Omental fat pad (tissue), 4 donors: Measurements from ENCODE around the gene USP36. TPM values are rescaled to one million over a fixed set of nuclear protein-coding genes. Genes with fewer than 3 reads are reported as not detected.
"Not testable (repeated sequence)": the region's sequence is repeated elsewhere in the genome, so short reads cannot be mapped to it uniquely, and the experiment has no call there.

Experiments
- ATAC-seq: fragments of 150-250 bp; one replicate; pipeline ENCODE4 v1.9.1; 2016; ENCODE audit warnings: mild to moderate bottlenecking, moderate library complexity; ENCODE audit not compliant: low FRiP score
- DNase-seq: peaks from one replicate; pipeline ENCODE4 v3.0.0-alpha.2; 2019; ENCODE audit warnings: low spot score
- total RNA-seq, 4 donors: library from RNA; depleted of rRNA; stranded (reverse); fragments of >200 nt; gene quantifications; one replicate each; pipeline ENCODE4 v1.1.0, GENCODE V29; 2016
- TF ChIP-seq, protein P1 (sequence below), 3 donors: fragments of 450-650 bp; IDR thresholded peaks; one replicate each; pipeline ENCODE4 v1.5.1; 2016 to 2017; ENCODE audit warnings: antibody characterized with exemption in 3 of 3, mild to moderate bottlenecking in 3 of 3, moderate library complexity in 2 of 3

The USP36 gene
- total RNA-seq, 4 donors from 2014 or later = 32.5 to 162 (median 86.7) TPM

DNA sequence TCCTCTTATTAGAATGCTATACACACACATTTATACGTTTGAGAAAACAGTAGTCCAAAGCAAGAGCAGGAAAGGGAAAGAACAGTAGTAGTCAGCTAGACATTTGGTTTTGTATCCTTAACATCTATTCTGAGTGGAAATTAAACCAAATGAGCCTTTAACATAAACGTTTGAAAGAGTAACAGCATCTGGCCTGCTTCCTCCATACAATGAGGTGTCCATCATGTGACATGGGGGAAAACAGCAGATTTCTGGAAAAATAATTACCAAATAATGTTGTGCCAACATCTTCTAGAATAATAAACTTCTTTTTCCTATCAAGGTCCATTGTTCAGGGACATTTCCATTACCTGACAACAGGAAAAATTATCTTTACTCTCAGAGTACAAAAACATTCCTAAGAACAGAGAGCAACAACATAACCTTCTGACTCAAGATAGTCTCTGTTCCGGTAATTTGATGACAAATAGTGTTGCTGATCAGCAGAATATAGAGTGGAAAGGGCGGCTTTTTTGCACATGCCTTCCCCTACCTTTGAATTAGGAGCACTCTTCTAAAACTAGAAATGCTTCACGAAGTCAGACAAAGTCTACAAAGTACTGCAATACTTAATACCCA, 78.7 kb downstream of the USP36 start:
- ATAC-seq = no peak
- TF ChIP-seq, protein P1, sequence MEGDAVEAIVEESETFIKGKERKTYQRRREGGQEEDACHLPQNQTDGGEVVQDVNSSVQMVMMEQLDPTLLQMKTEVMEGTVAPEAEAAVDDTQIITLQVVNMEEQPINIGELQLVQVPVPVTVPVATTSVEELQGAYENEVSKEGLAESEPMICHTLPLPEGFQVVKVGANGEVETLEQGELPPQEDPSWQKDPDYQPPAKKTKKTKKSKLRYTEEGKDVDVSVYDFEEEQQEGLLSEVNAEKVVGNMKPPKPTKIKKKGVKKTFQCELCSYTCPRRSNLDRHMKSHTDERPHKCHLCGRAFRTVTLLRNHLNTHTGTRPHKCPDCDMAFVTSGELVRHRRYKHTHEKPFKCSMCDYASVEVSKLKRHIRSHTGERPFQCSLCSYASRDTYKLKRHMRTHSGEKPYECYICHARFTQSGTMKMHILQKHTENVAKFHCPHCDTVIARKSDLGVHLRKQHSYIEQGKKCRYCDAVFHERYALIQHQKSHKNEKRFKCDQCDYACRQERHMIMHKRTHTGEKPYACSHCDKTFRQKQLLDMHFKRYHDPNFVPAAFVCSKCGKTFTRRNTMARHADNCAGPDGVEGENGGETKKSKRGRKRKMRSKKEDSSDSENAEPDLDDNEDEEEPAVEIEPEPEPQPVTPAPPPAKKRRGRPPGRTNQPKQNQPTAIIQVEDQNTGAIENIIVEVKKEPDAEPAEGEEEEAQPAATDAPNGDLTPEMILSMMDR (IDR thresholded peaks at IDR 0.05) = no peak
- no peak for DNase-seq

DNA sequence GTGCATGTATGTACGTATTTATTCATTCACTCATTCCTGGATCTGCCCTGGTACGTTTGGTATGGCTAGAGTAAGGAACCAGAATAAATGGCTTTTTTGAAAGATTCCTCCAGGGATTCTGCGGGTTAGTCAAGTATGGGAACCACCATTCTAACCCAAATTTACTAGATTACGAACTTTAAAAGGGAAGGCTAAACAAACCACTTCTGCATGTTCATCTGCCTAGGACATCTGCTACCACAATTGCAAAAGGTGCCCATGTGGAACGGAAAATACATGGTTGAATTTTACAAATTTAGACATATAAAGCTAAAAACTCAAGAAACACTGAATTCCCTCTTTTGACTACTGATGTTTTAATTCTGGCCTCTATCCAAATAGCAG, 80.7 kb downstream of the USP36 start:
- DNase-seq (no peak), ATAC-seq (no peak)
- TF ChIP-seq, protein P1 (IDR thresholded peaks at IDR 0.05) = no peak

DNA sequence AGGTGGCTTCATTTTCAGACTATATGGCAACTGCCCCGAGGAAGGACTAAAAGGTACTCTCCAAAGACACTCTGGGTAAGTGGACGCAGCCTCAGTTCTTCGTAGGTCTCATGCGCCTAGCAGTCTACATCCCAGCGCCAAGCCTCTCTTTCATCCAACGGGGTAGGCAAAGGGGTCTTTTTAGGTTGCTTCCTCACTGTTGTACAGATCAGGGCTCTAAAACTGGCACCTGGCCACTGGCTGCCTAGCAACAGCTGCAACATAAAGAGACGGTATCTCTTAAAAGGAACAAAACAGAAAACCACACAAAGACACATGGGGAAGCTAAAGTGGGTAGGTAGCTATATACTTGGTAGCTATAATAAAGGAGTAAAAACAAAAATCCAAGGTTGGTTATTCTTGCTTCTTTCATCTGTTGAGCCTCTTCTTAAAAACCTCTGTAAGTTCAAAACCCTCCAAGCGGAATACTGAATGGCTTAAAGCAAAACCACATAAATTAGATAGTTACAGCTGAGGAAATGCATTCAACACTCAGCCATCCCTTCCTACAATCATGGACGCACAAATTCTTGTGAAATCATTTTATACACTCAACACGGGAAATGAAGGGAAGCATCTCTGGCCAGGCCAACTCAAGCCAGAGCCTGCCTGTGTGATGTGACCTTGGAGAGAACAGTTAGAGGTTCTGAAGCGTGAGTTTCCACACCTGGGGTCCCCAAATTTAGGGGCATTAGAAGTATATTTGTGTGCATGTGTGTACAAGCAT, 81.2 kb downstream of the USP36 start:
- TF ChIP-seq, protein P1 (IDR thresholded peaks at IDR 0.05) = no peak
- DNase-seq = no peak
- ATAC-seq = no peak

DNA sequence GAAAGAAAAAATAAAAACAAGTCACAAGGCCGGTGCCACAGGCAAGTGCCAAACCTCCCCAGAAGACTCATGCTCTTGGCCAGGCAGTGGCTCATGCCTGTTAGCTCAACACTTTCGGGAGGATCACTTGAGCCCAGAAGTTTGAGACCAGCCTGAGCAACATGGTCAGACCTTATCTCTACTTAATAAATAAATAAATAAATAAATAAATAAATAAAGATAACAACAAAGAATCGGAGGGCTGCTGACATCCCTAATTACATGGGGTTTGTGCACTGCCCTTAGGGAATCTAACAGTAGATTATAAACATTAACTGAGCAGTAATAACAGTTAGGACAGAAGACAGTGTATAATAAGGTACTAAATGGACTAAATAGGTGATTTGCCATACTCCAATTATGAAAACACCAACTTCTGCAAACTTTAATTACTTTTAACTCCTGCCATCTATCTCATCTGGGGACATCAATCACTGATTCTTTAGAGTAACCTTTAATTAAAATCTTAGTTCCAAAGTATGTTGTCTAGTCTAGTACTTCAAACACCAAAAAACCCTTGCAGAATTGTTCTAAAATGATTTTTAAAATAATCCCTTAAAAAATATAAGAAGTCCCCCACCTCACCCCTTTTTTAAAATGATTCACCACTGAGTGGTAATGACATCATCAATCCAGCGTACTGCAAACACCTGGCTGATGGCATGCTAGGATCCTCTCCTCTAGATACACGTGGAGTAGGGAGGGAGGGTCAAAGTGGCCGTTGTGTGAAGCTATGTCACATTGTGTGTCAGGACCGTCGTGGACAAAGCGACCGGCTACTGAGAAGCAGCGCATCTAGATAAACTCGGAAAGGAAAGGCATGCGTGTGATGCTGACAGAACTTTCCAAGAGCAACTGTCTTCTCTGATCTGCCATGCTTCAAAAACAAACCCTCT, 87.0 kb downstream of the USP36 start:
- ATAC-seq (no peak), DNase-seq (no peak)
- TF ChIP-seq, protein P1 (IDR thresholded peaks at IDR 0.05) = no peak

DNA sequence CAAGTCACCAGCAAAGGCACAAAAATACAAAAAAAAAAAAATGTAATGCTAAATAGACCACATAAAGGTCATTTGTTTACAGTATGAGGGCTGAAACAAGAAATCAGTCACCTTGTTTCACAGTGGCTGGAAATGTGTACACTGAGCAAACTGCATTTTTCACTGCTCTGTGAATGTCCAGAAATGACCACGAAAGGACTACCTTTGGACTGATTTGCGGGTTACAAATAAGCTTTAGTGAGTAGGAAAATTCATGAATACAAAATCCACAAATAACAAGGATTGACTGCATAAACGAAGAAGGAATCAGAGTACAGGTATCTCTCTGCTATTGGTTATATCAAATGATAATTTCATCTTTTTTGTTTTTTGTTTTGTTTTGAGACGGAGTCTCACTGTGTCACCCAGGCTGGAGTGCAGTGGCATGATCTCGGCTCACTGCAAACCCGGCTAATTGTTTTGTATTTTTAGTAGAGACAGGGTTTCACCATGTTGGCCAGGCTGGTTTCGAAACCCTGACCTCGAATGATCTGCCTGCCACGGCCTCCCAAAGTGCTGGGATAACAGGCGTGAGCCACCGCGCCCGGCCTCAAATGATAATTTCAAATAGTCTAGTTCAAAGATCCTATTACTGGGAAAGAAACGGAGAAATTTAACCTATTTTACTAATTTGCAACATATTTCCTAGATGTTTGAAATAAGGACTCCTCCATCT, 89.0 kb downstream of the USP36 start:
- ATAC-seq (no peak), DNase-seq (no peak)
- TF ChIP-seq, protein P1 (IDR thresholded peaks at IDR 0.05) = no peak

DNA sequence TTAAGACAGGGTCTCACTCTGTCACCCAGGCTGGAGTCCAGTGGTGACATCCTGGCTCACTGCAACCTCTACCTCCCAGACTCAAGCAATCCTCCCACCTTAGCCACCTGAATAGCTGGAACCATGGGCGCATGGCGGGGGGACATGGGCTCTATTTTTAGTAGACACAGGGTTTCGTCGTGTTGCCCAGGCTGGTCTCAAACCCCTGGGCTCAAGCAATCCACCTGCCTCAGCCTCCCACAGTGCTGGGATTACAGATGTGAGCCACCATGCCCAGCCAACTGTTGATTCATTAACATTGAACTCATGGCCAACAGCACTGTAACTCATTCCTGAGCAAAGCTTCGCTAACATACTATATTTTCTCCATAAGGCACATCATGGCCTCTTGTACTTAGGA, 89.6 kb downstream of the USP36 start:
- not testable (repeated sequence) for DNase-seq, ATAC-seq
